ENCODE results near the gene IL36RN.

Gene IL36RN

DNA sequence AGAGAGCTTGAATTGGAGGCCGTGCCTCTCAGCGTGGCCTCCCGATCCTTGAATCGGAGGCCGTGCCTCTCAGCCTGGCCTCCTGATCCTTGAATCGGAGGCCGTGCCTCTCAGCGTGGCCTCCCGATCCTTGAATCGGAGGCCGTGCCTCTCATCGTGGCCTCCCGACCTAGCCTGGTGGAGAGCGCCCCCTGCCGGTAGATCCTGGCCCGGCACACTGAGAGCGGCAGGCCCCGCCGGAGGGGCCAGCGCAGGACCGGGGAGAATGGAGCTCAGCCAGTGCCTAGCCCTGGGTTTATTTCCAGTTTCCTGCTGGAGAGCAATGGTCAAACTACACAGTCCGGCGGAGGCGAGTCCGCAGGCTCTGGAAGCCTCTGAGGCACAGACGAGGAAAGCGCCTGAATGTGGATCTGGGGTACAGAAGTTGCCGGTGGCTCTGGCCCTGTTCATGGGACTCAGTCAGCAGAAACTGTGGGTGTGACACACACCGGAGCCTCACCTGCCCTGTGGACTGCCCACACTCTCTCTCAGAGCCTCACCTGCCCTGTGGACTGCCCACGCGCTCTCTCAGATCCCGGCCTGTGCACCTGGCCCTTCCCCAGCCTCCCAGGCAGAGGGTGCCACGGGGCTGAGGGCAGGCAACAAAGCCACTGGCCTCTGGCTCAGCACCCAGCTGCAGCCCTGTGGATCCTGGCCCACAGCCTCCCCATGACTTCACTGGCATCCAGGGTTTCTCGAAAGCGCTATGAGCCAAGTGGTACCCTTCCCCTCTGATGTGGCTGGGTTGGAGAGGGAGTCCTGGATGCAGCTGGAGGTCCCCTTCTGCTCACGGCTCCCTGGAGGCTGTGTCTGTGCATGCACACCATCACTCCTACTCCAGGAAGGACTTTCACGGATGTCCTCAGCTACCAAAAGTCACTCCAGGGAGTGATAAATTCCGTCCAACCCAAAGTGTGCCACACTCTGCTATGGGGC lies 7.8 kb upstream of the IL36RN start:
- DNase-seq: no peak

DNA sequence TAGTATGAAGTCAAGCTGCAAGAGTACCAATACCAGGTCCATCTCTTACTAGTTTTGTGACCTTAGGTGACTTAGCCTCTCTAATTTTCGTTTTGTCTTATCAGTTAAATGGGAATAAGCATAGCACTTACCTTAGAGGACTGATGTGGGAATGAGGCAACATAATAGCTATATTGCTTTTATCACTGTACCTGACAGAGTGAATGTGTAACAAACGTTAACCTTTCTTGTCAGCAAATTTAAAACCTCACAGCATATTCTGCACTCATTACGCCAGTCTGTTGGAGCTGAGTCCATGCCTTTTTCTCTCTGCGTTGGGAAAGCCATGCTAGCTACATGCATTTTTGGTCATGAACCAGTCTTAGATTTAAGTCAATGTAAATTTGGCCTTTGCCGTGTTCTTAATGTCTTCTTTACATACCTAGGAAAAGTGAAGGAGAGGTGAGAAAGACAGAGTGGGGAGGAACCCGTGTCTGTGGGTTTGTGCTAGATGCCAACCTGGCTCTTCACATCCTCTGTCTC lies 6.5 kb upstream of the IL36RN start, which contains the start of gene IL36B:
Gene IL36B (minus strand): TSS at position 472 of the 522 bp plus-strand sequence.
- DNase-seq: no peak

DNA sequence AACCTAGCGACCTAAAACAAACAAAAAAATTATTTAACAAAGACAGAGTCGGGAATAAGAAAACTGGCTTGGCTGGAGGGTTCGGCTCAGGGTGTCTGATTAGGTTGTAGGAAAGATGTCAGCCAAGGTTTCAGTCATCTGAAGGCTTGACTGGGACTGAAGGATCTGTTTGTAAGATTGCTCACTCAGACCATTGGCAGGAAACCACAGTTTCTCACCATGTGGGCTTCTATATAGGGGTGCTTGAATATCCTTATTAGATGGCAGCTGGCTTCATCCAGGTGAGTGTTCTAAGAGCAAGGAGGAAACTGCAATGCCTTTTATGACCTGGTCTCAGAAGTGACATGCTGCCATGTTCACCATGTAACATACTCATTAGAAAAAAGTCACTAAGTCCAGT lies 5.3 kb upstream of the IL36RN start:
- no peak for DNase-seq

- DNase-seq: no peak
Measured at GRCh38 chr2:113054066-113054465, 4.9 kb upstream of the IL36RN start.

DNA sequence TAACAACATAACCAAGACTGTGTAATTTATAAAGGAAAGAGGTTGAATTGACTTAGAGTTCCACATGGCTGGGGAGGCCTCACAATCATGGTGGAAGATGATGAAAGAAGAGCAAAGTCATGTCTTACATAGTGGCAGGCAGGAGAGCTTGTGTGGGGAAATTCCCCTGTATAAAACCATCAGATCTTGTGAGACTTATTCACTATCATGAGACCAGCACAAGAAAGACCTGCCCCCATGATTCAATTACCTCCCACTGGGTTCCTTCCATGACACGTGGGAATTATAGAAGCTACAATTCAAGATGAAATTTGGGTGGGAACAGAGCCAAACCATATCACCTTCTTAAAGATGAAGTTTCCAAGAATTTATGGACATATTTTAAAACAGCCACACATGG lies 2.5 kb upstream of the IL36RN start:
- no peak for DNase-seq

DNA sequence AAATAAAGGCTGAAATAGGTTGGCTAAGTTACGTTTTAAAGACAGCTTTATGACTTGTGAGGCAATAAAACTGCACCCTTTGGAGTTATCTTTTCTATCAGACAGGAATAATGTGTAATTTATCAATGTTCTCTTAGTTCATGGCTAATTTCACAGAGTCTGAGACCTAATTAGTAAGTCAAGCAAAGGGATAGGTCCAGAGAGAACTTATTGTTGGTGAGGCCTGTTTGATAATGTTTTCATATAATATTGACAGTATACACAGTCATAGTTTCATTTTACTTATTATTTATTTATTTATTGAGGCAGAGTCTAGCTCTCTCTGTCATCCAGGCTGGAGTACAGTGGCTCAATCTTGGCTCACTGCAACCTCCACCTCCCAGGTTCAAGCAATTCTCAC lies 1.9 kb upstream of the IL36RN start:
- DNase-seq: no peak

GRCh38 chr2:113058411-113058994 lies 495 bp upstream of the IL36RN start:
- DNase-seq: no peak

DNA sequence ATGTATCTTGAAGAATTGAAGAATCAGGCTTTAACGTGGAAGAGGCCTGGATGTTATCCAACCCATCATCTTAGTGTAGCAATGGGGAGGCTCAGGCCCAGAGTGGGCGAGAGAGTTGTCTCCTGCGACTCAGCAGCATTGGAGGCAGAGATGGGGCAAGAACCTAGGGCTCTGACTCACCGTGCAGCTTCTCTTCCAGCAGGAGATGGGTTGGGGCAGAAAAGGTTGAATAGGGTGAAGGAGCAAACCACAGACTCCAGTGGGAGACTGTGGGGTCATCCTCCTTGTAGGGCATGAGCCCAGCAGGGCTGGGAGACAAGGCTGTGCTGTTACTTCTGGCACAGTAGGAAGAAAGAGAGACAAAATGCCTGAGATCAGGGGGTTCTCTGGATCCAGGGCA lies 1.4 kb downstream of the IL36RN start:
- DNase-seq: no peak

DNA sequence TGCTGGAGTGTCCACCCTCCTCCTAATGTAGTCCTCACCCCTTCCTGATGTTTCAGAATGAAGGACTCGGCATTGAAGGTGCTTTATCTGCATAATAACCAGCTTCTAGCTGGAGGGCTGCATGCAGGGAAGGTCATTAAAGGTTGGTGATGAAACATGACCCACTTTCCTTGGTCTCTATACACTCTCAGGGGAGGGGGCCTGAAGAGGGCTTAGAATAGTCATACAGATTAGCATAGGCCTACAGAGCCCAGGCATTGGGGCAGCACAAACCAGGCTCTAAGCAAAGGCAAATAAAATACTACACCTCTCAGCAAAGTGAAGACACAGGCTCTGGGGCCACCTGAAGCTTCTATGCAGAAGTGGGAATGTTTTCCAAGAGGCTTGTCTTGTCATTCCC lies 1.8 kb downstream of the IL36RN start:
- no peak for DNase-seq

DNA sequence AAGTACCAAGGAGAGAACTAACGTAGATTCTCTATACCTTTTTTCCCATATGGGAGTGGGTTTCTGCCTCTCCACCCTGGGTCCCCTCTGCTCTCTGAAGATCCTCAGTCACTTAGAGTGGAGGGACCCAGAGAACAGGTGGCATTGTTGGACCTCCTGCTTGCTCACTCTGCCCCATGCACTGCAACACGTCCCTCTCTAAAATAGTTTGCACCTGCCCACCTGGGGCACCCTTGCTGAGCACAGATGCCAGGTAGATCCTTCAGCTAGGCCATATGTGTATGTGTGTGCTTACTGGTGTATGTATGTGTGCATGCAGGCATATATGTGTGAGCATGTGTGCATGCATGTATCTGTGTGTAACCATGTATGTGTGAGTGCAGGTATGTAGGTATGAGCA lies 2.2 kb downstream of the IL36RN start:
- no peak for DNase-seq

DNA sequence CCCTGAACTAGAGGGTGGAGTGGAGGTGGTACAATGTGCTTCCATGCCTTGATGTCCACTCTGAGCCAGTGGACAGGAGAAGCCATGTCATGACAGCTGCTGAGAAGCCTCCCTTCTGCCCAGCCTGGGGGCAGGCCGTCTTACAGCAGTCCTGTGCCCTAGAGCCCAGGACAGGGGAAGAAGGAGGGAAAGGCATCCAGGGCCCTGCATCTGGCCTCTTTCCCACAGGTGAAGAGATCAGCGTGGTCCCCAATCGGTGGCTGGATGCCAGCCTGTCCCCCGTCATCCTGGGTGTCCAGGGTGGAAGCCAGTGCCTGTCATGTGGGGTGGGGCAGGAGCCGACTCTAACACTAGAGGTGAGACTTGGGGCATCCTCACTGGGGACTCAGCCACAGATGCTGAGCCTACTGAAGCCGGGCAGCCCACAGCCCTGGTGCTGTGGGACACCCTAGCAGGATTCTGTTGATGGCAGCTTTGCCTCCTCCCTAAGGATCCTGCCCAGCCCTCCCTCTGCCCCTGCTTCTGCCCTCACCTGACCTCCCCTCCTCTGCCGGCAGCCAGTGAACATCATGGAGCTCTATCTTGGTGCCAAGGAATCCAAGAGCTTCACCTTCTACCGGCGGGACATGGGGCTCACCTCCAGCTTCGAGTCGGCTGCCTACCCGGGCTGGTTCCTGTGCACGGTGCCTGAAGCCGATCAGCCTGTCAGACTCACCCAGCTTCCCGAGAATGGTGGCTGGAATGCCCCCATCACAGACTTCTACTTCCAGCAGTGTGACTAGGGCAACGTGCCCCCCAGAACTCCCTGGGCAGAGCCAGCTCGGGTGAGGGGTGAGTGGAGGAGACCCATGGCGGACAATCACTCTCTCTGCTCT lies 3.1 kb downstream of the IL36RN start:
- no peak for DNase-seq

DNA sequence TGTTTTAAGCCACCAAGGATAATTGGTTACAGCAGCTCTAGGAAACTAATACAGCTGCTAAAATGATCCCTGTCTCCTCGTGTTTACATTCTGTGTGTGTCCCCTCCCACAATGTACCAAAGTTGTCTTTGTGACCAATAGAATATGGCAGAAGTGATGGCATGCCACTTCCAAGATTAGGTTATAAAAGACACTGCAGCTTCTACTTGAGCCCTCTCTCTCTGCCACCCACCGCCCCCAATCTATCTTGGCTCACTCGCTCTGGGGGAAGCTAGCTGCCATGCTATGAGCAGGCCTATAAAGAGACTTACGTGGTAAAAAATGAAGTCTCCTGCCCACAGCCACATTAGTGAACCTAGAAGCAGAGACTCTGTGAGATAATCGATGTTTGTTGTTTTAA lies 5.3 kb downstream of the IL36RN start:
- DNase-seq: no peak

GRCh38 chr2:113064898-113065297 lies 5.9 kb downstream of the IL36RN start:
- DNase-seq: no peak

GRCh38 chr2:113067681-113068080 lies 8.7 kb downstream of the IL36RN start, which contains the start of gene IL1F10:
Gene IL1F10 (plus strand): TSS chr2:113067970. CDS start chr2:113072739, 4,769 bp downstream.
- DNase-seq: no peak

GRCh38 chr2:113068249-113068648 lies 9.3 kb downstream of the IL36RN start:
- no peak for DNase-seq

DNA sequence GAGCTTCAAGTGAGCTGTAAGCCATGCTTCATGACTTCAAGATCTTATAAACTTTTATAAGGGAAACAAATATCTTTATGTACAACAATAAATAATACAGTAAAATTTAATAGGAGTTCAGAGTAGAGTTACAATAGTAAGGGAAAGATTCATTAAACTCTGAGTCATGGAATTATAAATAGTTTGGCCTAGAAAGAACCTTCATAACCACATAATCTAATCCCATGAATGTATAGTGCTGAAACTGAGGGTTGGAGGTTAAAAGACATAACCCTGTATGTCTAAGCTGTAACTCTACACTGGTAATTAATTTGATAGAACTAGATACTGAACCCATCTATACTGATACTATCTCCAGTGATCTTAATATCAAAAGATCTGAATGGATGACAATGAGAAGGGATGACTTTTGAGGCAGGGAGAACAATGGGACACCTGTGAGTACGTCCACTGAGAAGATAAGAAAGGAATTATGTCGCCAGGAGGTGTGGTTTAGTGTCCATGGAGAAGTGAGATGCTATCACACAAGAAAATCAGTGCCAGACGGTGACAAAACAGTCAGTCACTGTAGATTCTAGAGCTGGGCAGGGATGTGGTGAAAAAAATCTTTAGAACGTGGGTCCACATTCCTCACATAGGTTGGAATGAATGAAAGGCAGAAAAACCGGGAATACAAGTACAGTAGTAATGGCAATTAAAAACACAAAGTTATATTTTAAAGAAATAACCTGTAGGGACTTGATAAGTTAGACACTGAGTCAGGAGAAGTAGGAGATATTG lies 9.9 kb downstream of the IL36RN start:
- no peak for DNase-seq

DNA sequence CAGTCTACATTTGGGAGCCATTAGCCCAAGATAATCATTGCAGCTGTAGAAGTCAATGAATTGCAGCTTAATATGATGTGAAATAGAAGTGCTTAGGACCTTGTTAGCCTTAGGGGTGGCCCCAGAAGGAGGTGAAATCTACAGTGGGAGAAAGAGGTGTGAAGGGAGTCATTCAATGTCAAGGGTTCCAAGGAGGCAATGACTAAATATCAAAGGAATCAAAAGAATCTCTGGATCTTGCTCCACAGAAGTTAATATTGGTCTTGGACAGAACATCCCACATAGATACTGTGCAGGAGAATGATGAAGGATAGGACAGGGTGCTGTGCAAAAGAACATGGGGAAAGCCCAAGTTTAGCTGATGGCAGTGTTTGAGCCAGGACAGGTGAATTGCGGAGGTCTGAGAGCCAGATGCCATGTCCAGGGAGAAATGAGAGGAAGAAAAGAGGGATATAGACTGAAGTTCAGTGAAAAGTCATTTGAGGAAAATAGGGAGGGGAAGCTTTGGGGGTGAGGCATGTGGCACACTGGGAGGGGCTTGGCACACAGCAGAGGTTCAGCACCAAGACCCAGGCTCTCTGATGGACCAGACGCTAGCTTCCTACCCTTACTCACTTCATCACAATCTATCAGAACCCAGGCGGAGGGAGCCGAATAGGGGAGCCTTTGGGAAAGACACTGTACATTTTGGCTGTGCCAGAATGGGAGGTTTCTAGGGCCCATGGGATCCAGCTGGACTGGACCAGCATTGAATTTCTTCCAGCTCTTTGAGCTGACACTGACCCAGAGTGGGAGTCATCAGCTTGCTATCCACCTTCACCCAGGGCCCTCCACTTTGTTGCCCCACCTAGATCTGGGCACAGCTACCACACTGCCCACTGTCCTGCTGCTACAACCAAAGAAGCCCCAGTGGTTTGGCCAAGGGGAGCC lies 10.9 kb downstream of the IL36RN start:
- no peak for DNase-seq

DNA sequence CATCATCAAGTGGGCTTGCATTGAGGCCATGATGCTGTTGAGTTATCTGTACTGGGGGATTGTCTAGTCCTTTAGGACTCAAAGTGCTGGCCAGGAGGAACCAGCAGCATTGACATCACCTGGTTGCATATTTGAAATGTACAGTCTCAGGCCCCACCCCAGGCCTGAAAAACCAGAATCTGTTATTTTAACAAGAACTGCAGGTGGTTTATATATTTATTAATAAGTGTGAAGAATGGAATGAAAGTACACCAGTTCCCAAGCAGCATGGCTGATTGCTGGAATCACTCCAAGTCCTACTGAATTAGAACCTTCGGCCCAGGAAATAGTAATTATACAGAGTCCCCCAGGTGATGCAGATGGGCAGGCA lies 11.6 kb downstream of the IL36RN start:
- no peak for DNase-seq

- no peak for DNase-seq
Measured at GRCh38 chr2:113072584-113072983, 13.6 kb downstream of the IL36RN start.

DNA sequence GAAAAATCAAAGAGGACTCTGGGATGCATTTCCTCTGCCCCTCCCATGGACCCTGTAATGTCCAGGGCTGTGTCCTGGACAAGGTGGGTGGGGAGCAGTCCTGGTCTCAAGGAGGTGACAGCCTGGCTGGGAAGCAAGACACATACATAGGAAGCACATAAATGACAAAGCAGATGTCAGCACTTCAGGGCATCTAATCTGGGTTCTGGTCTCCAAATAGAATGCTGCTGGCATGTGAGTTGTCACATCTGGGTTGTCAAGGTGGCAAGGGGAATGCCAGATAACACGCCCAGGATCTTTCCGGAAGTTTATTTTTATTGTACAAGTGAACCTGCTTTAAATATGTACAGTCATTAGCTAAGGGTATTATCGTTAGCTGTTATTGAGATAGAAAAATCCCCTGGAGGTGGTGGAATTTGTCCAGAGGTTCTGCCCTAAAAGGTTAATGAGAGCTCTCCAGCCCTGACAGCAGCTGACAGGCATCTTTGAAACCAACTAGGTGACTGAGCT lies 14.4 kb downstream of the IL36RN start:
- DNase-seq: no peak

GRCh38 chr2:113075030-113075429 lies 16.0 kb downstream of the IL36RN start:
- DNase-seq: no peak

All from activated CD4-positive, alpha-beta T cell treated with anti-CD3 and anti-CD28 coated beads, Interleukin-2, amount 50 U/mL, for 48 hours (primary cell).